ENCODE results near the gene BAIAP2. TPM values are rescaled to one million over a fixed set of nuclear protein-coding genes. Genes with fewer than 3 reads are reported as not detected.

The BAIAP2 gene
- total and polyA plus RNA-seq, 2 of the 13 experiments (the other 11 are each of a cell fraction or from before 2014, with no cell fraction given): 22.5 to 24.0 TPM

DNA sequence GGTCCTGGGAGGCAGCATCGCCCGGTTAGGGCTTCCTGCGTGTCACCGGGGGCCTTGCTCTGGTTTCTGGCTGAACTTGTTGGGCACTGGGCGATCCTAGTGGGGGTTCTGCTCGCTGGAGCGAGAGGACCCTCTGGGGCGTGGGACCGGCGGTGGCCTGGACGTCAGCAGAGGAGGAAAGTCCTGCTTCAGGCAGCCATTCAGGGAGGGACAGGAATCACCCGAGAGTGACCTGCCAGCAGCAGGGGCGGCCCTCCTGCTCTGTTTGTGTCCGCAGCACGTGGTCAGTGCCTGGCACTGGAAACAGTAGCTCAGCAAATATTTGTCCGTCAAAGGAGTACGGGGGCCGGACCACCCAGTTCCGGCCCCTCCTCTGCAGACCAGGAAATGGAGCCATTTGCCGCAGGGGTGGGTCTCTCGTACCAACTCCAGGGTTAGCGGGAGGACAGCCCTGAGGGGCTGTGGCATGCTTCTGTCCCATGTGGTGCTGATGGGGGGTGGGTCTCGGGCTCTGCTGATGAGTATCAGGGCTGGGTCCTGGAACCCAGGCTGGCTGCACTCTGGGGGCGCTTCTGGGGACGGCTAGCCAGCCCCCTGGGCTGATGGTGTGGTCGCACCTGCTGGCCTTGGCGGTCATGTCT, 48.3 kb downstream of the BAIAP2 start (continued):
- TF ChIP-seq, protein P1, sequence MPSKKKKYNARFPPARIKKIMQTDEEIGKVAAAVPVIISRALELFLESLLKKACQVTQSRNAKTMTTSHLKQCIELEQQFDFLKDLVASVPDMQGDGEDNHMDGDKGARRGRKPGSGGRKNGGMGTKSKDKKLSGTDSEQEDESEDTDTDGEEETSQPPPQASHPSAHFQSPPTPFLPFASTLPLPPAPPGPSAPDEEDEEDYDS (CRISPR knock-in tag; IDR thresholded peaks at IDR 0.05): peak; percentile 93
- TF ChIP-seq FOSL2 (CRISPR knock-in tag; IDR thresholded peaks at IDR 0.05): peak; percentile 74
- peak; percentile 15; the same call in 1 of the 2 replicates for TF ChIP-seq FOSL1 (CRISPR knock-in tag; IDR thresholded peaks at IDR 0.05; ENCODE audit: borderline replicate concordance)
- no peak for TF ChIP-seq ZC3H4 (CRISPR knock-in tag; IDR thresholded peaks at IDR 0.05; ENCODE audit: borderline replicate concordance)
- TF ChIP-seq KMT2B (CRISPR knock-in tag; IDR thresholded peaks at IDR 0.05): peak; percentile 84
- TF ChIP-seq, protein P2, sequence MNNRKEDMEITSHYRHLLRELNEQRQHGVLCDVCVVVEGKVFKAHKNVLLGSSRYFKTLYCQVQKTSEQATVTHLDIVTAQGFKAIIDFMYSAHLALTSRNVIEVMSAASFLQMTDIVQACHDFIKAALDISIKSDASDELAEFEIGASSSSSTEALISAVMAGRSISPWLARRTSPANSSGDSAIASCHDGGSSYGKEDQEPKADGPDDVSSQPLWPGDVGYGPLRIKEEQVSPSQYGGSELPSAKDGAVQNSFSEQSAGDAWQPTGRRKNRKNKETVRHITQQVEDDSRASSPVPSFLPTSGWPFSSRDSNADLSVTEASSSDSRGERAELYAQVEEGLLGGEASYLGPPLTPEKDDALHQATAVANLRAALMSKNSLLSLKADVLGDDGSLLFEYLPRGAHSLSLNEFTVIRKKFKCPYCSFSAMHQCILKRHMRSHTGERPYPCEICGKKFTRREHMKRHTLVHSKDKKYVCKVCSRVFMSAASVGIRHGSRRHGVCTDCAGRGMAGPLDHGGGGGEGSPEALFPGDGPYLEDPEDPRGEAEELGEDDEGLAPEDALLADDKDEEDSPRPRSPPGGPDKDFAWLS (CRISPR knock-in tag; IDR thresholded peaks at IDR 0.05; ENCODE audit: borderline replicate concordance): no peak
- TF ChIP-seq, protein P3, sequence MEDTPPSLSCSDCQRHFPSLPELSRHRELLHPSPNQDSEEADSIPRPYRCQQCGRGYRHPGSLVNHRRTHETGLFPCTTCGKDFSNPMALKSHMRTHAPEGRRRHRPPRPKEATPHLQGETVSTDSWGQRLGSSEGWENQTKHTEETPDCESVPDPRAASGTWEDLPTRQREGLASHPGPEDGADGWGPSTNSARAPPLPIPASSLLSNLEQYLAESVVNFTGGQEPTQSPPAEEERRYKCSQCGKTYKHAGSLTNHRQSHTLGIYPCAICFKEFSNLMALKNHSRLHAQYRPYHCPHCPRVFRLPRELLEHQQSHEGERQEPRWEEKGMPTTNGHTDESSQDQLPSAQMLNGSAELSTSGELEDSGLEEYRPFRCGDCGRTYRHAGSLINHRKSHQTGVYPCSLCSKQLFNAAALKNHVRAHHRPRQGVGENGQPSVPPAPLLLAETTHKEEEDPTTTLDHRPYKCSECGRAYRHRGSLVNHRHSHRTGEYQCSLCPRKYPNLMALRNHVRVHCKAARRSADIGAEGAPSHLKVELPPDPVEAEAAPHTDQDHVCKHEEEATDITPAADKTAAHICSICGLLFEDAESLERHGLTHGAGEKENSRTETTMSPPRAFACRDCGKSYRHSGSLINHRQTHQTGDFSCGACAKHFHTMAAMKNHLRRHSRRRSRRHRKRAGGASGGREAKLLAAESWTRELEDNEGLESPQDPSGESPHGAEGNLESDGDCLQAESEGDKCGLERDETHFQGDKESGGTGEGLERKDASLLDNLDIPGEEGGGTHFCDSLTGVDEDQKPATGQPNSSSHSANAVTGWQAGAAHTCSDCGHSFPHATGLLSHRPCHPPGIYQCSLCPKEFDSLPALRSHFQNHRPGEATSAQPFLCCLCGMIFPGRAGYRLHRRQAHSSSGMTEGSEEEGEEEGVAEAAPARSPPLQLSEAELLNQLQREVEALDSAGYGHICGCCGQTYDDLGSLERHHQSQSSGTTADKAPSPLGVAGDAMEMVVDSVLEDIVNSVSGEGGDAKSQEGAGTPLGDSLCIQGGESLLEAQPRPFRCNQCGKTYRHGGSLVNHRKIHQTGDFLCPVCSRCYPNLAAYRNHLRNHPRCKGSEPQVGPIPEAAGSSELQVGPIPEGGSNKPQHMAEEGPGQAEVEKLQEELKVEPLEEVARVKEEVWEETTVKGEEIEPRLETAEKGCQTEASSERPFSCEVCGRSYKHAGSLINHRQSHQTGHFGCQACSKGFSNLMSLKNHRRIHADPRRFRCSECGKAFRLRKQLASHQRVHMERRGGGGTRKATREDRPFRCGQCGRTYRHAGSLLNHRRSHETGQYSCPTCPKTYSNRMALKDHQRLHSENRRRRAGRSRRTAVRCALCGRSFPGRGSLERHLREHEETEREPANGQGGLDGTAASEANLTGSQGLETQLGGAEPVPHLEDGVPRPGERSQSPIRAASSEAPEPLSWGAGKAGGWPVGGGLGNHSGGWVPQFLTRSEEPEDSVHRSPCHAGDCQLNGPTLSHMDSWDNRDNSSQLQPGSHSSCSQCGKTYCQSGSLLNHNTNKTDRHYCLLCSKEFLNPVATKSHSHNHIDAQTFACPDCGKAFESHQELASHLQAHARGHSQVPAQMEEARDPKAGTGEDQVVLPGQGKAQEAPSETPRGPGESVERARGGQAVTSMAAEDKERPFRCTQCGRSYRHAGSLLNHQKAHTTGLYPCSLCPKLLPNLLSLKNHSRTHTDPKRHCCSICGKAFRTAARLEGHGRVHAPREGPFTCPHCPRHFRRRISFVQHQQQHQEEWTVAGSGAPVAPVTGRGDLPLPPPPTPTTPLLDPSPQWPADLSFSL (CRISPR knock-in tag; IDR thresholded peaks at IDR 0.05): no peak
- TF ChIP-seq, protein P4, sequence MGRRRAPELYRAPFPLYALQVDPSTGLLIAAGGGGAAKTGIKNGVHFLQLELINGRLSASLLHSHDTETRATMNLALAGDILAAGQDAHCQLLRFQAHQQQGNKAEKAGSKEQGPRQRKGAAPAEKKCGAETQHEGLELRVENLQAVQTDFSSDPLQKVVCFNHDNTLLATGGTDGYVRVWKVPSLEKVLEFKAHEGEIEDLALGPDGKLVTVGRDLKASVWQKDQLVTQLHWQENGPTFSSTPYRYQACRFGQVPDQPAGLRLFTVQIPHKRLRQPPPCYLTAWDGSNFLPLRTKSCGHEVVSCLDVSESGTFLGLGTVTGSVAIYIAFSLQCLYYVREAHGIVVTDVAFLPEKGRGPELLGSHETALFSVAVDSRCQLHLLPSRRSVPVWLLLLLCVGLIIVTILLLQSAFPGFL (CRISPR knock-in tag; IDR thresholded peaks at IDR 0.05): no peak
- peak; percentile 89; the same call in 1 of the 2 replicates for TF ChIP-seq ZBTB3 (CRISPR knock-in tag; IDR thresholded peaks at IDR 0.05; ENCODE audit: borderline replicate concordance, low read depth)
- no peak for TF ChIP-seq ATF7 (IDR thresholded peaks at IDR 0.05)
- TF ChIP-seq ATF7 (CRISPR knock-in tag; IDR thresholded peaks at IDR 0.05): peak; percentile 55; the same call in 1 of the 2 replicates
- no peak for TF ChIP-seq SMC3 (IDR thresholded peaks at IDR 0.05; ENCODE audit: low read length)
- TF ChIP-seq ZNF703 (CRISPR knock-in tag; IDR thresholded peaks at IDR 0.05; ENCODE audit: borderline replicate concordance): peak; percentile 61; the same call in 1 of the 2 replicates
- peak; percentile 97; the same call in 1 of the 2 replicates for TF ChIP-seq ZNF792 (CRISPR knock-in tag; IDR thresholded peaks at IDR 0.05)
- peak; percentile 56 for TF ChIP-seq POLR2AphosphoS5 (IDR thresholded peaks at IDR 0.05; ENCODE audit: low read depth, low read length)
- TF ChIP-seq AGO1 (IDR thresholded peaks at IDR 0.05; ENCODE audit: low read depth, low read length, poor library complexity, severe bottlenecking): peak; percentile 69
- TF ChIP-seq, protein P5, sequence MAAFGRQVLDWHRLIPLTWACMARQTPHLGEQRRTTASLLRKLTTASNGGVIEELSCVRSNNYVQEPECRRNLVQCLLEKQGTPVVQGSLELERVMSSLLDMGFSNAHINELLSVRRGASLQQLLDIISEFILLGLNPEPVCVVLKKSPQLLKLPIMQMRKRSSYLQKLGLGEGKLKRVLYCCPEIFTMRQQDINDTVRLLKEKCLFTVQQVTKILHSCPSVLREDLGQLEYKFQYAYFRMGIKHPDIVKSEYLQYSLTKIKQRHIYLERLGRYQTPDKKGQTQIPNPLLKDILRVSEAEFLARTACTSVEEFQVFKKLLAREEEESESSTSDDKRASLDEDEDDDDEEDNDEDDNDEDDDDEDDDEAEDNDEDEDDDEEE (CRISPR knock-in tag; IDR thresholded peaks at IDR 0.05): peak; percentile 78
- no peak; the same call in 1 of the 2 replicates for TF ChIP-seq ZNF460 (CRISPR knock-in tag; IDR thresholded peaks at IDR 0.05; ENCODE audit: borderline replicate concordance)
